Stimulated activated memory B cell treated with anti-CD40 and anti-IgM and Interleukin-4, amounts not matched to agents 10 μg/mL and 1 μg/mL and 100 μg/mL, for 72 hours (primary cell): ENCODE measurements around the gene AWAT2.

ENCODE experiments used
- ATAC-seq: fragments of 150-1000 bp; cut with Tn5 transposase; 2 replicates; pipeline ENCODE4 v1.10.0; 2021
- H3K27ac Mint-ChIP-seq: one replicate; pipeline ENCODE4 v1.8.0; 2022; ENCODE audit warnings: mild to moderate bottlenecking, mixed read lengths
- H3K27me3 Mint-ChIP-seq: one replicate; pipeline ENCODE4 v1.8.0; 2022; ENCODE audit warnings: mixed read lengths
- H3K36me3 Mint-ChIP-seq: one replicate; pipeline ENCODE4 v1.8.0; 2022; ENCODE audit warnings: mixed read lengths
- H3K4me1 Mint-ChIP-seq: one replicate; pipeline ENCODE4 v1.8.0; 2022; ENCODE audit warnings: mixed read lengths
- H3K4me3 Mint-ChIP-seq: one replicate; pipeline ENCODE4 v1.8.0; 2022; ENCODE audit warnings: mild to moderate bottlenecking, moderate library complexity, mixed read lengths
- H3K9me3 Mint-ChIP-seq: one replicate; pipeline ENCODE4 v1.8.0; 2022; ENCODE audit warnings: mixed read lengths

The AWAT2 gene

DNA sequence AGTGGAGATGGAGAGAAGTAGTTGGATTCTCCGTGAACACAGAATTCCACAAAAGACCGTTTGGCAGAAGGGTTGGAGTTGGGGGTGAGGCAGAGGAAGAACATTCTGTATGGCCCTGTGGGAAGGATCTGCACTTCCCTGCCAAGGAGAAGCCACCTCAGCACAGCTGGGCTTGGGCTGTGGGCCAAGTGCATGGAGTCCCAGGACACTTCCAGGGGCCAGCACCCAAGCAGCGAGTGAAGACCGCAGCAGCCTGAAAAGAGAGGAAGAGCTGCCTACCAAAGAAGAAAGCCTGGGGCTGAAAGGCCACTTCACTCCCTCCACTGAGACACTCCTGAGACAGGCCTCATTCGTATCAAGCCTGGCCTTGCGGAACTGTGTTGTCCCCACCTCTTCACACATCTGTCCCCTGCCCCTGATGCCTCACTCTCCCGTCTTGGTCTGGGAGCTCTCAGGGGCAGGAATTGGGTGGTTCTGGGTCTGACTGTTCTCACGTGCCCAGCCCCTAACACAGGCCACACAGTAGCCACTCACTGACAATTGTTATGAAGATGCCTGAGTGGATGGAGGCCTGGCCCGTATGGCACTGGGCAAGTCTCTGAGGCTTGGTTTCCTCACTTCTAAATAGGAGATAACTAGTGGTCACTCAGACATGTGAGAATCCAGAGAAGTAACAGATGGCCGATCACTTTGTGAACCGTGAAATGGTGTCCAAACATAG is 3.3 kb upstream of the AWAT2 start:
- H3K4me1 Mint-ChIP-seq: no peaks in the 10 kb centered on the region
- no peak for ATAC-seq
- H3K27me3 Mint-ChIP-seq: peaks cover 24% of the 10 kb centered on the region
- no peaks in the 10 kb centered on the region for H3K9me3 Mint-ChIP-seq
- H3K27ac Mint-ChIP-seq: no peak overlapping the region
- no peaks in the 10 kb centered on the region for H3K36me3 Mint-ChIP-seq
- no peak overlapping the region for H3K4me3 Mint-ChIP-seq

DNA sequence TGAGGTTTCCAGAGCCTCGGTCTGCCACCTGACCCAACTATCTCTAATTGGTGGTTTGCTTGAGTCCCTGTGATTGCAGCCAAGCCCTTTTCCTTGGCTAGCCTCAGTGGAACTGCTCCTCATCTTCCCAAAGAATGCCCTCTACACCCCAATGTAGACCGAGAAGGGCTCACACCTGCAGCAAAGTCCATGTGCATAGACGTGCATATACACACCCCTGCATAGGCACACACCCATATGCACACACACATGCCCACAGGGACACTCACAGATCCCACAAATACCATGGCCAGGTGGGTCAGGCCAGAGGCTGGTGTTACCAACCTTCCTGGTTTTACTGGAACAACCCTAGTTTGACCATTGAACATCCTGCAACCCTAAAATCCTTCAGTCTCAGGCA is 332 bp downstream of the AWAT2 start:
- Mint-ChIP-seq H3K4me1 (no peaks in the 10 kb centered on the region), H3K27me3 (peaks cover 37% of the 10 kb centered on the region), H3K36me3 (no peaks in the 10 kb centered on the region), H3K4me3 (no peak overlapping the region), H3K9me3 (no peaks in the 10 kb centered on the region), H3K27ac (no peak overlapping the region)
- no peak for ATAC-seq

DNA sequence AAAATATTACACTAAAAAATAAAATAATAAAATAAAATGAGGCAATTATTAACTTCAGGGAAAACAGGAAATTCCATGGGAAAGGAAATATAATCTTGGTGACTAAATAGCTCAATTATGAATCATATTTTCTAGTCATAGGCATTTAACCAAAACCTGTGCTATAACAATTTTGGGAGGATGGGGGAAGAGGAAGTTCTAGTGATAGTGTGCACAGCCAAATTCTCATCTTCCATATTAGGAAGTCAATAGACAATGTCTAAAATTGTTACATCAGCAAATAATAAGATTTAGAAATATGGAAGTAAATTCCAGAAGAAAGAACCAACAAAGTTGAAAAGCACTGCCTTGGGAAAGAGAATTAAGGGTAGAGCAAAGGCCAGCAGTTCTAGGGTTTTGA is 2.8 kb downstream of the AWAT2 start:
- no peak for ATAC-seq
- Mint-ChIP-seq H3K36me3 (no peaks in the 10 kb centered on the region), H3K4me1 (no peaks in the 10 kb centered on the region), H3K27me3 (peaks cover 30% of the 10 kb centered on the region), H3K9me3 (no peaks in the 10 kb centered on the region), H3K27ac (no peak overlapping the region), H3K4me3 (no peak overlapping the region)

DNA sequence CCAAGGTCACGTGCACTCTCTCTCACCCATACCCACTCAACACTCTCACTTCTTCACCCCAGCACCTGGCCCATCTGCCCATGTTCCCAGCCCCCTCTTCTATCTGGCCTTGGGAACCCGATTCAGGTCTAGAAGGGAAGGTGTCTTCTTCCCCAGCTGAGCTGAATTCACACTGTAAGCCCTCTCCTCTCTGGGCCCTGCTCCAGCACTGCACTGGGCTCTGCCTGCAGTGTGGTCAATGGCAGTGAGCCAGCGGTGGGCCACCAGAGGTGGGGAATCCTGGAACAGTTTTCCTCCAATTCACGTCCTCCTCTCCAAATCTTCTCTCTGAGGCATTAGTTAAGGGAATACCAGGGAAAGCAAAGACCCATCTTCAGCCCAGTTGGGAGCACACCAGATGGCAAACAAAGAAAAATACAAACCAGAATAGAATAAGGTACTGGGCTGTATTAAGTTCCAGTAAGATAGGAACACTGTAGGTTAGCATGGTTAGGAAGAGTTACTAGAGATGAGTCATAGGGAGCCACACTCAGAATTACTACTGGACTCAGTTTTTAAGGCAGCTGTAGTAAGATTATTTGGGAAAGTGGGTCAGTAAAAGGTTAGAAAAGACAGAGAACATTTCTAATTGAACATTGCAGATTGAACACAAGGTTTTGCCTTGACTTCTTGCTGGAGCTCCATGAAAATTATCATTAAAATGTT is 5.0 kb downstream of the AWAT2 start:
- no peak for ATAC-seq
- Mint-ChIP-seq H3K27ac (no peak overlapping the region), H3K4me3 (no peak overlapping the region), H3K27me3 (peaks cover 22% of the 10 kb centered on the region), H3K9me3 (no peaks in the 10 kb centered on the region), H3K4me1 (no peaks in the 10 kb centered on the region), H3K36me3 (no peaks in the 10 kb centered on the region)

DNA sequence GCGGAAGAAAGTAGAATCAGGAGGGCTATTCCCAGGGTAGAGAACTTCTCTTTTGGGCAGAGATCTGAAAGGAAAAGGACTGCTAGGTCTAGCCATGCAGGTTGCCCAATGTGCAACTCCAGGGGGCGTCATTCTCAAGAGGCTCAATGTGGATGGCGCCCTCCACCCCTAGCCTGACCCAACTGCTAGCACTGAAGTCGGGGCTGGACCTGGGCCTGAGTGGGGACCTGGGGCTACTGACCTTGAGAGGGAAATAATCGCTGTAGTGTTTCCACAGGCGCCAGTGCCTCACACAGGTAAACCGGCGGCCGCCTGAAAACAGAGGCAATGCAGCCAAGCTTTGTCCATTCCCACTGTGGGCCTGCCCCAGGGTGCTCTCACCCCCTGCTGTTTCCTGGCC is 6.1 kb downstream of the AWAT2 start:
- Mint-ChIP-seq H3K4me1 (no peaks in the 10 kb centered on the region), H3K4me3 (no peak overlapping the region), H3K9me3 (no peaks in the 10 kb centered on the region), H3K27me3 (peaks cover 19% of the 10 kb centered on the region), H3K36me3 (no peaks in the 10 kb centered on the region), H3K27ac (no peak overlapping the region)
- ATAC-seq: no peak

DNA sequence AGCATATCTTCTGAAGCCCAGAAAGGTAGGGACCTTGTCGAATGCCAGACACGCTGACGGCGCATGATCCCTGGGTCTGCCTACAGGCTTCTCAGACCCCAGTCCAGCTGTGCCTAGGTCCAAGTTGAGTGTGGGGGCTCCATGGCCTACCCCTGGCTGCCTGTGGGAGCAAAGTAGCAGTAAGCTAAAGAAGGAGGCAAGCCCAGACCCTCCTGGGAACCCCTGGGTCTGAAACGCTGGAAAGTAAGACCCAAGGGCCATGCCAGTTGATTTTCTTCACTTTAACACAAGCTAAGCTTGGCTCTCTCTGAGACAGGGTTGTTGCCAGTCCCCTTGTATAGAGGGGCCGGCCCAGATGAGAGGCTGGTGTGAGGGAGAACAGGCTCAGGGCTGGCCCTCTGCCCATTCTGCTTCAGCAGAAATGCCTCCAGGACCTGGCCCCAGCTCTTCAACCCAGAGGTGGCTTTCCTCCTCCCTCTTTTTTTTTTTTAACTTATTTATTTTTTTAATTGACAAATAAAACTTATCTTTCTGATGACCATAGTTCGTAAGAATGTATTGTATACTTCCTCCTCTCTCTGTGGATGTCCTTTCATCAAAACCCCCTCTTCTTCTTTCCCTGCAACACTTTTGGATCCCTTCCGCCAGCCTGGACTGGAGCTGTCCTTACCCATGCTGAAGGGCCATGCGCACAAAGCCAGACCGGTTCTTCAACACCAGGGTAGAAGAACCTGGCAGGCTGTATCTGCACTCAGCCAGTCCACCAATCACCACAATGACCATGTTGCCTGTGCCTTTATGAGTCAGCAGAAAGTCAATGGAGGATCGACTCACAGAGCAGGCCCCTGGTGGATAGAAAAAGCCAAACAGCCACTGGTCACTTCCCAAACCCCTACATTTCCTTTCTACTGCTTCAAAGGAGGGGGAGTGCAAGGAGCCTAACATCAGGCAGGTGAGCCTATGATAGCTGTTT is 7.1 kb downstream of the AWAT2 start:
- ATAC-seq: no peak

DNA sequence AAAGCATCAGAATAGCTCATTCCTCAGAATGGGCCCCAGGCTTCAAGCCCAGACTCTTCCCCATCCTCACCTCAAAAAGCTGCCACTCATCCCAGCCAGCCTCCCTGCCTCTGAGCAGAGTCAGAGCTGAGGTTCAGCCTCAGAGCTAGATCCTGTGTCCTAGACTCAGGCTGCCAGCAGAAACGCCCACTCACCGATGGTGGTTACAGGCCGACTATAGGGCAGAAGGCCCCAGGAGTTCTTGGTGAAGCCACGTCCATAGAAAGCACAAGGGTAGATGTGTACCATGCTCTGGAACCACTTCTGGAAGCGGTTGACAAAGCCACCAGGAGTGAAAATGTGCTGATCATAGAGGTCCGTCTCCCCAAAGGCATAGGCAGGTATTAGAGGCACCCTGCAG is 7.7 kb downstream of the AWAT2 start:
- H3K4me1 Mint-ChIP-seq: no peaks in the 10 kb centered on the region
- ATAC-seq: no peak

More for the DNA sequence above, 7.1 kb downstream of the AWAT2 start:
- Mint-ChIP-seq H3K27me3 (peaks cover 9% of the 10 kb centered on the region), H3K4me1 (no peaks in the 10 kb centered on the region), H3K9me3 (no peaks in the 10 kb centered on the region), H3K4me3 (no peak overlapping the region), H3K36me3 (no peaks in the 10 kb centered on the region), H3K27ac (no peak overlapping the region)

DNA sequence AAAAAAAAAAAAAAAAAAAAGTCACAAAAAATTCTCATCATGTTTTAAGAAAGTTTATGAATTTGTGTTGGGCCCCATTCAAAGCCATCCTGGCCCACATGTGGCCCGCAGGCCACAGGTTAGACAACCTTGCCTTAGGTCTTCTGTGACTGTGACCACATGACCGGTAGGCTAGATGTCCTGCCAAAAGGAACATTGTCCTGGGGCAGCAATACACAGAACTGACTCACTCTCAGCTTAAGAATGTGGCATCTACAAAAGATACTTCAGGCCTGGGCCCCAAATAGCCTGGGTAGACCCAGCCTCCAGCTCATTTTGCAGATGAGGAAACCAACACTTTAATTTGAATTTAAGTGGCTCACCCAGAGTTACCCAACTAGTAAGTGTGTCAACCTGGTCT is 10.0 kb downstream of the AWAT2 start:
- no peaks in the 10 kb centered on the region for H3K9me3 Mint-ChIP-seq
- ATAC-seq: no peak
- peaks cover 4% of the 10 kb centered on the region for H3K27me3 Mint-ChIP-seq
- no peak overlapping the region for H3K4me3 Mint-ChIP-seq
- H3K36me3 Mint-ChIP-seq: no peaks in the 10 kb centered on the region
- H3K4me1 Mint-ChIP-seq: no peaks in the 10 kb centered on the region
- no peak overlapping the region for H3K27ac Mint-ChIP-seq

More for the DNA sequence above, 7.7 kb downstream of the AWAT2 start:
- Mint-ChIP-seq H3K9me3 (no peaks in the 10 kb centered on the region), H3K36me3 (no peaks in the 10 kb centered on the region), H3K4me3 (no peak overlapping the region), H3K27me3 (peaks cover 8% of the 10 kb centered on the region), H3K27ac (no peak overlapping the region)

DNA sequence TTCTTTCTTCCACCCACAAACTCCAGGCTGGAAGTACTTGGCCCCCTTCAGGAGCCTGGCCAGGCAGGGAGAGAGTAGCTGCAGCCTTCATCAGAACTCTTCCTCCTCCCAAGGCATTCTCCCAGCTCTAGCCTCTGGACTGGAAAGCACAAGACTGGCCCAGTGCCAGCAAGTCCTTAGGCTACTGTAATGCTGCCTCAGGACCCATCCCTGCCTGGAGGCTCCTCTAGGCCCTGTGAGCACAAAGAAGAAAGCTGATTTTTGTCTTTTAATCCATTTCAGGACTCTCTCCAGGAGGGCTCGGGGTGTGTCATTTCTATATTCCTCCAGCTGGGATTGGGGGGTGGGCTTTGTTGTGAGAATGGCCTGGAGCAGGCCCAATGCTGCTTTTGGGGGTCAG is 10.8 kb downstream of the AWAT2 start:
- Mint-ChIP-seq H3K4me1 (no peaks in the 10 kb centered on the region), H3K36me3 (no peaks in the 10 kb centered on the region), H3K27ac (no peak overlapping the region), H3K4me3 (no peak overlapping the region), H3K27me3 (no peaks in the 10 kb centered on the region), H3K9me3 (no peaks in the 10 kb centered on the region)
- no peak for ATAC-seq

DNA sequence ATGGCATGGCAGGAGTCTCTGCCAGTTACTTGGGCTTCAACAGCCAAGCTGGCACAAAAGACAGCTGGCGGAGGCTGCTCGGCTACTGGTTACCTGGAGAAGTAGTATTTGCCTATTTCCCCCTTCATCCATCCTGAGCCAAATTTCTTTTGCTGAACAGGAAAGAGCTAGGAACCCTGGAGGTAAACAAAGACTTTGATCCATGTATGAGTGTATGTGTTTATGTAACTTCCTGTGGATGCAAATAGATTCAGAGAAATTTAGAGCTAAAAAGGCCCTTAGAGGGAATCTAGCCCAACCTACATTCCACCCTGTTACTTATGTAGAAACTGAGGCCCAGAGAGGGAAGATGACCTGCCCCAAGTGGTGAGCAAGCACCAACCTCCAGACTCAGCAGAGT is 11.2 kb downstream of the AWAT2 start:
- no peaks in the 10 kb centered on the region for H3K4me1 Mint-ChIP-seq
- no peaks in the 10 kb centered on the region for H3K27me3 Mint-ChIP-seq
- no peak for ATAC-seq
- H3K27ac Mint-ChIP-seq: no peak overlapping the region
- H3K4me3 Mint-ChIP-seq: no peak overlapping the region
- H3K9me3 Mint-ChIP-seq: no peaks in the 10 kb centered on the region
- no peaks in the 10 kb centered on the region for H3K36me3 Mint-ChIP-seq

DNA sequence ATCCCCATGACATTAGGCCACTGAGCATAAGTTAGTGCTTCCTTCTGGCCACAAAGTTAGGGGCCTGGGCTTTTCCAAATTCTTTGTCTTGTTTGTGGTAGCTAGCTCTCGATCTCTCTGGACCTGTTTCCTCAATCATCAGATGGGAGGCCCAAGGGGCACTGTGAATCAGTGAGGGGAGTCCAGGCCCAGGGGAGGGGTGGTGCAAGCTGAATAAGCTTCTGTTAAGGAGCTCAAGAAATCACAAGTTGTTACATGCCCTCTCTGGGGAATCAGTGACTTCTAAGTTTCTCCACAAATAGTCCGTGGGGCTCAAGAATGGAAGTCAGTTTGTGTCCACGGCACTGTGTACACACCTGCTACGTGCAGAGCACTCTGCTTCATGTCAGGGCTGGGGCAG is 15.1 kb downstream of the AWAT2 start:
- Mint-ChIP-seq H3K4me1 (no peaks in the 10 kb centered on the region), H3K27ac (no peak overlapping the region), H3K27me3 (no peaks in the 10 kb centered on the region), H3K9me3 (no peaks in the 10 kb centered on the region), H3K4me3 (no peak overlapping the region), H3K36me3 (no peaks in the 10 kb centered on the region)
- ATAC-seq: no peak

DNA sequence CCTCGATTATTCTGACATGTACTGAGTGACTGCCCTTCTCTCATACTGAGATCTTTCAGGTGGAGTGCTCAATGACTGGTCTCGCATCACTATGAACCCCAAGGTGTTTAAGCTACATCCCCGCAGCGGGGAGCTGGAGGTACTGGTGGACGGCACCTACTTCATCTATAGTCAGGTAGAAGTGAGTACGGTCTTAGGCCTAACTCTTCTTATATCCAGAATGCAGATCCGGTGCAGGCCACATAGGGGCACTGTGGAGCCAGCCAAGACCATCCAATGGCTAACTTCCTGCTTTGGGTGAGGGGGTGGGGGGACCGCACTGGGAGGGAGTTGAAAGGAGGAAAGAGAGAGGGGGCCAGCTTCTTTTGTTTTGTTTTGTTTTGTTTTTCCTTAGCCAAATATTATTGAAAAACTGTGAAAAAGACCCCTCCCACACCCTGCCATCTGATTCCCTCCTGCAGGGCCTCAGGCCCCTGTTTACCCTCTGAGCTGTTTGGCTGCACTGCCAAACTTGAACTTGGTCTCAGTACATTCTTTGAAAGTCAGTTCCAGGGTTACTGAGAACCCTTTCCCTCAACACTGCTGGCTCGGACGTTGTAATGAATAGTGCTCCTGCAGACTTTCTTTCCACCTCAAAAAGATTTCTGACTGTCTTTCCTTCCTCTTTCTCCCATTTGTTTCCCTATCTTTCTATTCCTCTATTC is 16.2 kb downstream of the AWAT2 start:
- no peaks in the 10 kb centered on the region for H3K4me1 Mint-ChIP-seq
- no peak overlapping the region for H3K27ac Mint-ChIP-seq
- no peak for ATAC-seq

DNA sequence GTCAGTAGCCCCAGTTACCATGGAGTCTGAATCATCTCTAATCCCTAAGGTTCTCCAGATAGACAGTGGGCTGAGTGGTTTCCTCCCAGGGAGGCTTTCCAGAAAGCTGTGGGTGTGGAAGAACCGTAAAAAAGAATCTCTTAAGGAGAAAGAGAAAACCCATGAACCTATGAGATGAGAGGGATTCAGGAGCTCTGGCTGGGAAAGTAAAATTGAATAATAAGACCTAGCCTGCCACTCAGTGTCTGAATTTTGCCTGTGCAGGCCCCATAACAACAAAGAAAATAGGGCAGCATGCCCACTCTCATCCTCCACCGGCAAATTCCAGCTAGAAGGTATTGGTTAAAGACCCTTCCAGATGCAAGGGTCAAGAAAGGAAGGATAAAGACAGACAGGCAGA is 16.9 kb downstream of the AWAT2 start:
- Mint-ChIP-seq H3K36me3 (no peaks in the 10 kb centered on the region), H3K27ac (no peak overlapping the region), H3K4me3 (no peak overlapping the region), H3K9me3 (no peaks in the 10 kb centered on the region), H3K27me3 (no peaks in the 10 kb centered on the region), H3K4me1 (no peaks in the 10 kb centered on the region)
- no peak for ATAC-seq

More for the DNA sequence above, 16.2 kb downstream of the AWAT2 start:
- H3K27me3 Mint-ChIP-seq: no peaks in the 10 kb centered on the region
- no peaks in the 10 kb centered on the region for H3K36me3 Mint-ChIP-seq
- H3K9me3 Mint-ChIP-seq: no peaks in the 10 kb centered on the region
- H3K4me3 Mint-ChIP-seq: no peak overlapping the region

DNA sequence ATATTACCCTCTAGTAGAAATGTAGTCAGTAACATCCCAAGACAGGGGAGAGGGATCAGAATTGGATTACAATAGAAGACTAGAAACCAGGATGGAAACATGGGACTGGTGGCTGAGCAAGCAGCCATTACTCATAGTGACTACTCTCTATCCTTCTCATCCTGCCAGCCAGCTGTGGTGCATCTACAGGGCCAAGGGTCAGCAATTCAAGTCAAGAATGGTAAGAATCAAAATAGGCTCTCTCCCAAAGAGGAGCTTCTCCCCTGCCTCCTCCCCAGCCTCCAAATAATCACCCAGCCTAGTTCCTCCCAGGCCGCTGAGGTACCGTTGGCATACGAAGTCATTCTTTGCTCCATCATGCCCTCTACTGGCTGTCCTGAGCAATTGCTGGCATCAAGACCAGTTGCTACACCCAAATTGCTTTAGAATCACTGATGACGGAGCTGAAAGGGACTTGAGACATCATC is 19.4 kb downstream of the AWAT2 start:
- Mint-ChIP-seq H3K36me3 (no peaks in the 10 kb centered on the region), H3K4me1 (no peaks in the 10 kb centered on the region), H3K27ac (no peak overlapping the region), H3K9me3 (no peaks in the 10 kb centered on the region), H3K4me3 (no peak overlapping the region), H3K27me3 (no peaks in the 10 kb centered on the region)
- no peak for ATAC-seq

DNA sequence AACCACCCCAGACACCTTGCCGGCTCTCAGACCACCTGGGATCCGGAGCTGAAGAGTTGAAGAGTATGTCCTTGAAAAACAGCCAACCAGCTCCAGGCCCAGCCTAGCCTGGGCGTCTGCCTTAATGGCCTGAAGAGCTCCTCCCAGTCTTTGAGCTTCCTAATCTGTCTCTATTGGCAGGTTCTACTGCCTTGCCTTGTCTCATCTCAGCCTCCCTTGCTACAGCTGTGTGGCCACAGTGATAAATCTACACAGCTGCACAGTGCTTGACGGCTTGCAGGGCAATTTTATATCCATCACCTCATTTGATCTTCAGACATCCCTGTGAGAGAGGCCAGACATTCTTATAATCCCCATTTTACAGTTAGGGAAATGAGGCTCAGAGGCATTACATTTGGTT is 19.9 kb downstream of the AWAT2 start:
- no peak overlapping the region for H3K27ac Mint-ChIP-seq
- H3K9me3 Mint-ChIP-seq: no peaks in the 10 kb centered on the region
- H3K27me3 Mint-ChIP-seq: no peaks in the 10 kb centered on the region
- no peaks in the 10 kb centered on the region for H3K4me1 Mint-ChIP-seq
- H3K4me3 Mint-ChIP-seq: no peak overlapping the region
- no peaks in the 10 kb centered on the region for H3K36me3 Mint-ChIP-seq
- no peak for ATAC-seq
